Liver (tissue), 3 donors: ENCODE data around the gene SNX9.

Experiments used
- FOXA1 ChIP-seq: IDR thresholded peaks from 2 replicates; pipeline ENCODE4 v1.6.1; 2016; ENCODE audit warnings: antibody characterized with exemption
- TAF1 ChIP-seq: conservative IDR thresholded peaks from 2 replicates; pipeline ENCODE4 v1.6.1; 2016; ENCODE audit warnings: antibody characterized with exemption, mild to moderate bottlenecking
- YY1 ChIP-seq: IDR thresholded peaks from 2 replicates; pipeline ENCODE4 v1.6.1; 2016; ENCODE audit warnings: antibody characterized with exemption, mild to moderate bottlenecking
- TF ChIP-seq, protein P1 (sequence below): fragments of 150-350 bp; IDR thresholded peaks from 2 replicates; pipeline ENCODE4 v1.5.1; 2017; ENCODE audit warnings: improper control_type of control experiment, low read depth, low read length; ENCODE audit not compliant: missing input control
- TF ChIP-seq, protein P2 (sequence below): IDR thresholded peaks from 2 replicates; pipeline ENCODE4 v1.6.1; 2016; ENCODE audit warnings: antibody characterized with exemption, mild to moderate bottlenecking
- donor health status: healthy.
- donor health status: healthy.

DNA sequence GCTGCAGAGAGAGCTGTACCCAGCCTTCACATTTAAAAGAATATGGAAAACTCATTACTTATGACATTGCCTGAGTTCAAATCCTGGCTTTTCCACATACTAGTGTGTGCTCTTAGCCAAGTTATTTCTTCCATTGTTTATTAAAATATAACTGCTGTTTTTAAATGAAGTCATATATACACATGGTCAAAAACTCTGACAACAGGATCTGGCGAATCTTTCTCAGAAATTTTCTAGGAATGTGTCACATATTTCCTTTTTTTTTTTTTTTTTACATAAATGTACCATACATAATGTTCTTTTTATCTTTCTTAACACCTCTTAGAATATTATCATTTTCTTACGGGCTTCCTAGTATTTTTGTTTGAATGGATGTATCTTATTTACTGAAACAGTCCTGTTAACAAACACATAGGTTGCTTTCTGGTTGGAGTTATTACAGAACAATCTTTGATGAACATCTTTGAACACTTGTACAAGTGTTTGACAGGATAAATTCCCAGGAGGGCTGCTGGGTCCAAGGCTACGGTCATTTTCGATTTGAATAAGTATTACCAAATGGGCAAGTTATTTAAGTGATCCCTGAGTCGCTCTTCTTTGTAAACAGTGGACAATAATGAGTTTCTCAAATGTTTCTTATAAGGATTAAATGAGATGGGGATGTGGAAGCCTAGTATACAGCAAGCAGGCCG, 1.6 kb upstream of the SNX9 start:
- TF ChIP-seq FOXA1, result no peak
- TF ChIP-seq, protein P1, sequence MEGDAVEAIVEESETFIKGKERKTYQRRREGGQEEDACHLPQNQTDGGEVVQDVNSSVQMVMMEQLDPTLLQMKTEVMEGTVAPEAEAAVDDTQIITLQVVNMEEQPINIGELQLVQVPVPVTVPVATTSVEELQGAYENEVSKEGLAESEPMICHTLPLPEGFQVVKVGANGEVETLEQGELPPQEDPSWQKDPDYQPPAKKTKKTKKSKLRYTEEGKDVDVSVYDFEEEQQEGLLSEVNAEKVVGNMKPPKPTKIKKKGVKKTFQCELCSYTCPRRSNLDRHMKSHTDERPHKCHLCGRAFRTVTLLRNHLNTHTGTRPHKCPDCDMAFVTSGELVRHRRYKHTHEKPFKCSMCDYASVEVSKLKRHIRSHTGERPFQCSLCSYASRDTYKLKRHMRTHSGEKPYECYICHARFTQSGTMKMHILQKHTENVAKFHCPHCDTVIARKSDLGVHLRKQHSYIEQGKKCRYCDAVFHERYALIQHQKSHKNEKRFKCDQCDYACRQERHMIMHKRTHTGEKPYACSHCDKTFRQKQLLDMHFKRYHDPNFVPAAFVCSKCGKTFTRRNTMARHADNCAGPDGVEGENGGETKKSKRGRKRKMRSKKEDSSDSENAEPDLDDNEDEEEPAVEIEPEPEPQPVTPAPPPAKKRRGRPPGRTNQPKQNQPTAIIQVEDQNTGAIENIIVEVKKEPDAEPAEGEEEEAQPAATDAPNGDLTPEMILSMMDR, result no peak
- TF ChIP-seq, protein P2, sequence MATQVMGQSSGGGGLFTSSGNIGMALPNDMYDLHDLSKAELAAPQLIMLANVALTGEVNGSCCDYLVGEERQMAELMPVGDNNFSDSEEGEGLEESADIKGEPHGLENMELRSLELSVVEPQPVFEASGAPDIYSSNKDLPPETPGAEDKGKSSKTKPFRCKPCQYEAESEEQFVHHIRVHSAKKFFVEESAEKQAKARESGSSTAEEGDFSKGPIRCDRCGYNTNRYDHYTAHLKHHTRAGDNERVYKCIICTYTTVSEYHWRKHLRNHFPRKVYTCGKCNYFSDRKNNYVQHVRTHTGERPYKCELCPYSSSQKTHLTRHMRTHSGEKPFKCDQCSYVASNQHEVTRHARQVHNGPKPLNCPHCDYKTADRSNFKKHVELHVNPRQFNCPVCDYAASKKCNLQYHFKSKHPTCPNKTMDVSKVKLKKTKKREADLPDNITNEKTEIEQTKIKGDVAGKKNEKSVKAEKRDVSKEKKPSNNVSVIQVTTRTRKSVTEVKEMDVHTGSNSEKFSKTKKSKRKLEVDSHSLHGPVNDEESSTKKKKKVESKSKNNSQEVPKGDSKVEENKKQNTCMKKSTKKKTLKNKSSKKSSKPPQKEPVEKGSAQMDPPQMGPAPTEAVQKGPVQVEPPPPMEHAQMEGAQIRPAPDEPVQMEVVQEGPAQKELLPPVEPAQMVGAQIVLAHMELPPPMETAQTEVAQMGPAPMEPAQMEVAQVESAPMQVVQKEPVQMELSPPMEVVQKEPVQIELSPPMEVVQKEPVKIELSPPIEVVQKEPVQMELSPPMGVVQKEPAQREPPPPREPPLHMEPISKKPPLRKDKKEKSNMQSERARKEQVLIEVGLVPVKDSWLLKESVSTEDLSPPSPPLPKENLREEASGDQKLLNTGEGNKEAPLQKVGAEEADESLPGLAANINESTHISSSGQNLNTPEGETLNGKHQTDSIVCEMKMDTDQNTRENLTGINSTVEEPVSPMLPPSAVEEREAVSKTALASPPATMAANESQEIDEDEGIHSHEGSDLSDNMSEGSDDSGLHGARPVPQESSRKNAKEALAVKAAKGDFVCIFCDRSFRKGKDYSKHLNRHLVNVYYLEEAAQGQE, result no peak
- TF ChIP-seq TAF1, result no peak
- TF ChIP-seq YY1, result no peak
